Measurements from ENCODE around the gene STEEP1.
A peak's percentile ranks its signal among the peaks of the same experiment; 100 is the strongest.

The STEEP1 gene

GRCh38 chrX:119565107-119565663, at the start of gene STEEP1:
TSS of gene STEEP1 (minus strand) at chrX:119565409. CDS start at chrX:119565355, 54 bp downstream.
- no peaks in the 10 kb centered on the region for H3K9me3 ChIP-seq (ENCODE audit: control insufficient read depth, insufficient read depth, low read length)
- H3K9me2 ChIP-seq (replicated peaks; ENCODE audit: control insufficient read depth, low read length) = no peaks in the 10 kb centered on the region
- peaks cover 3% of the 10 kb centered on the region; the same call in 1 of the 2 replicates for H3K4me1 ChIP-seq (ENCODE audit: control insufficient read depth, low read length)
- no peaks in the 10 kb centered on the region for H3K27me3 ChIP-seq (ENCODE audit: control insufficient read depth, low read length)
- peak within 1 kb of the TSS; percentile 18; the same call in 1 of the 2 replicates for H3K27ac ChIP-seq (ENCODE audit: low read depth, low read length)
- H3K36me3 ChIP-seq (ENCODE audit: control insufficient read depth, low read length) = peaks cover 5% of the 10 kb centered on the region; the same call in 1 of the 2 replicates
- no peaks in the 10 kb centered on the region for H3F3A ChIP-seq (ENCODE audit: control insufficient read depth, insufficient read depth)
- H3K4me3 ChIP-seq (ENCODE audit: low read length) = peak within 1 kb of the TSS; percentile 81
- peaks cover 24% of the 10 kb centered on the region for H3K79me2 ChIP-seq (ENCODE audit: control insufficient read depth, low read length)
- H4K20me1 ChIP-seq (ENCODE audit: control insufficient read depth, insufficient read depth, low read depth, low read length) = no peaks in the 10 kb centered on the region
- TF ChIP-seq EZH2phosphoT487 (IDR thresholded peaks at IDR 0.05; ENCODE audit: borderline replicate concordance, low read length) (no peak), CTCF (IDR thresholded peaks at IDR 0.05; ENCODE audit: low read depth, low read length, poor library complexity, severe bottlenecking) (no peak)
- H3K4me2 ChIP-seq (ENCODE audit: low read length) = peak within 1 kb of the TSS; percentile 72

DNA sequence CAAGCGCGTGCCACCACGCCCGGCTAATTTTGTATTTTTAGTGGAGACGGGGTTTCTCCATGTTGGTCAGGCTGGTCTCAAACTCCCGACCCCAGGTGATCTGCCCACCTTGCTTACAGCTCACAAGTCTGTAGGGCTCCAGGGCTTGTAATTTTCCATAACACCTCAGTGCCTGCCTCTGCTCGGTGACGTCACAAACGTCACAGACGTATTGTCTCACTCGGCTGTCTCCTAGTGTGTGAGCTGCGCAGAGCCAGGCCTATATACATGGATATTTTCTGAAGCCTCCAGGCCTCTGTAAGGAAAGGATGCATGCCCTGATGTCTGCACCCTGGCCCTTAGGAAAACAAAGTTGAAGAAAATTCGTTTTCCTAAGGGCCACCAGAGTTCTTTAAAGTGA, 49.6 kb upstream of the STEEP1 start:
- H4K20me1 ChIP-seq (ENCODE audit: control insufficient read depth, insufficient read depth, low read depth, low read length) = no peaks in the 10 kb centered on the region
- H3K4me3 ChIP-seq (ENCODE audit: low read length) = no peak overlapping the region
- no peaks in the 10 kb centered on the region for H3K9me2 ChIP-seq (replicated peaks; ENCODE audit: control insufficient read depth, low read length)
- H3K4me2 ChIP-seq (ENCODE audit: low read length) = no peak overlapping the region
- H3K27ac ChIP-seq (ENCODE audit: low read depth, low read length) = no peak overlapping the region
- H3K79me2 ChIP-seq (ENCODE audit: control insufficient read depth, low read length) = no peaks in the 10 kb centered on the region
- H3K36me3 ChIP-seq (ENCODE audit: control insufficient read depth, low read length) = no peaks in the 10 kb centered on the region
- peaks cover 31% of the 10 kb centered on the region for H3K4me1 ChIP-seq (ENCODE audit: control insufficient read depth, low read length)
- no peaks in the 10 kb centered on the region for H3K27me3 ChIP-seq (ENCODE audit: control insufficient read depth, low read length)
- H3K9me3 ChIP-seq (ENCODE audit: control insufficient read depth, insufficient read depth, low read length) = no peaks in the 10 kb centered on the region
- TF ChIP-seq EZH2phosphoT487 (IDR thresholded peaks at IDR 0.05; ENCODE audit: borderline replicate concordance, low read length) (no peak), CTCF (IDR thresholded peaks at IDR 0.05; ENCODE audit: low read depth, low read length, poor library complexity, severe bottlenecking) (no peak)
- peaks cover 3% of the 10 kb centered on the region; the same call in 1 of the 2 replicates for H3F3A ChIP-seq (ENCODE audit: control insufficient read depth, insufficient read depth)

DNA sequence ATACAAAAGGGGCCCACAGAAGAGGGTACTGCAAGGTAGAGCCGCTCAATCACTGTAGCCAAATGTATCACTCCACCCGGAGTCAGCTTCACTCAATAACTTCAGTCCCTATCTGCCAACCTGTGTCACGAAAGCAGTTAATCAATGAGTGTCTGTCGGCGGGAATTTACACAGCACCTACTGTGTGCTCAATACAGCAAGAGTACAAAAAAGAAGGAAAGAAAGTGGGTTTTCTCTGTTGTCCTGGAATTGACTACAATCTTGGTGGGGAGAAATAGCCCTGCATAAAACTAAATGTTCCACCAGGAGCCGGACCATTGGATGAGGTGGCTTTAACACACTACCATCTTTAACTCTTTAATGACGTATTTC, 41.8 kb upstream of the STEEP1 start:
- peaks cover 29% of the 10 kb centered on the region for H3K36me3 ChIP-seq (ENCODE audit: control insufficient read depth, low read length)
- H3K27me3 ChIP-seq (ENCODE audit: control insufficient read depth, low read length) = no peaks in the 10 kb centered on the region
- peak overlapping the region; percentile 76 for H3K27ac ChIP-seq (ENCODE audit: low read depth, low read length)
- H3K4me1 ChIP-seq (ENCODE audit: control insufficient read depth, low read length) = peaks cover 33% of the 10 kb centered on the region
- H3K4me3 ChIP-seq (ENCODE audit: low read length) = peak overlapping the region; percentile 97
- H3K79me2 ChIP-seq (ENCODE audit: control insufficient read depth, low read length) = peaks cover 42% of the 10 kb centered on the region
- no peaks in the 10 kb centered on the region for H3F3A ChIP-seq (ENCODE audit: control insufficient read depth, insufficient read depth)
- TF ChIP-seq EZH2phosphoT487 (IDR thresholded peaks at IDR 0.05; ENCODE audit: borderline replicate concordance, low read length) (no peak), CTCF (IDR thresholded peaks at IDR 0.05; ENCODE audit: low read depth, low read length, poor library complexity, severe bottlenecking) (no peak)
- H4K20me1 ChIP-seq (ENCODE audit: control insufficient read depth, insufficient read depth, low read depth, low read length) = 0 out of 2 replicates have a peak, but pooled peaks cover 4% of the 10 kb centered on the region
- H3K4me2 ChIP-seq (ENCODE audit: low read length) = peak overlapping the region; percentile 82
- H3K9me2 ChIP-seq (replicated peaks; ENCODE audit: control insufficient read depth, low read length) = no peaks in the 10 kb centered on the region
- no peaks in the 10 kb centered on the region for H3K9me3 ChIP-seq (ENCODE audit: control insufficient read depth, insufficient read depth, low read length)
